ENCODE data around the gene NAA38. TPM values are rescaled to one million over a fixed set of nuclear protein-coding genes. Genes with fewer than 3 reads are reported as not detected.

The NAA38 gene
- total RNA-seq, 4 donors from 2014 or later, result 57.4 to 133 (median 96.6) TPM

DNA sequence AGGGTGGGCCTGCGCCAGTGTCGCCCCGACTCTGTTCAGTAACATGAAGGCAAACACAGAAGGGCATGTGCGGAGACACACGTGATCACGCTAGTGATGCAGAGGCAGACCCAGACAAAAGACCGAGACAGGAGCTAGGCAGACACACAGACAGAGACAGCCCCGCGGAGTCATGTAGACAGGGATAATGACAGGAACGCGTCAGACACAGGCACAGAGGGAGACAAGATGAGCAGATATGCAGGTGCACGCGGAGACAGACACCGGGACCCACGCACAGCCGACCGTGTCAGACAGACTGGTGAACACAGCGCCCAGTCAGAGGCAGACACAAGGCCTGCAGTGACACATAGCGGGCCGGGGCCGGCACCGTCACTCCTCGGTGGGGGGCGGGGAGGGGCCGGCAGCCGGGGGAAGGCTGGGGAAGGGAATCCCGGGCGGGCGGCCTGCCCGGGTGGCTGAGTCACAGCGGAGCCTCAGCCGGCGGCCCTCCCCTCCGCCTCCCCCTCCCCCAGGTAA lies 15.9 kb downstream of the NAA38 start:
- in situ Hi-C loops (cut with MboI; ENCODE audit: low sequenced_read_pairs in 4 of 4) (loop anchor here in 1 of 4 donors (5.0 kb wide), 1 partner anchor 311 kb away; the partner anchor contains the start of gene PER1), intact Hi-C loops (cut with DNase I; ENCODE audit: low total_unique reads) (loop anchor here (5.0 to 10.0 kb wide), 5 partner anchors 279 to 604 kb away; partner anchors contain the start of genes EIF5A, KRABD2, PER1 and PHF23)
- no peaks in the 10 kb centered on the region for H3K27me3 ChIP-seq
- peak overlapping the region; percentile 97 to 100 (median 100) for H3K27ac ChIP-seq
- H3K36me3 ChIP-seq, result peaks cover 0 to 10% of the 10 kb centered on the region in 2 donors
- H3K9me3 ChIP-seq, result no peaks in the 10 kb centered on the region
- peak overlapping the region; percentile 80 to 96 (median 88) for H3K4me3 ChIP-seq
- ATAC-seq (peak; percentile 37 to 42), DNase-seq (peak; percentile 88 to 95)
- TF ChIP-seq POLR2A (IDR thresholded peaks at IDR 0.05) (peak; percentile 57 to 76), CTCF (IDR thresholded peaks at IDR 0.05 in 4 of 5, conservative IDR thresholded peaks at IDR 0.05 in 1 of 5) (peak in 2 of 5 experiments; percentile 18 to 50)
- peaks cover 55 to 61% of the 10 kb centered on the region in 2 donors for H3K4me1 ChIP-seq

- peaks cover 55 to 62% of the 10 kb centered on the region in 2 donors for H3K4me1 ChIP-seq
- ATAC-seq, result no peak
Observed at GRCh38 chr17:7840875-7841274, 16.5 kb downstream of the NAA38 start.

DNA sequence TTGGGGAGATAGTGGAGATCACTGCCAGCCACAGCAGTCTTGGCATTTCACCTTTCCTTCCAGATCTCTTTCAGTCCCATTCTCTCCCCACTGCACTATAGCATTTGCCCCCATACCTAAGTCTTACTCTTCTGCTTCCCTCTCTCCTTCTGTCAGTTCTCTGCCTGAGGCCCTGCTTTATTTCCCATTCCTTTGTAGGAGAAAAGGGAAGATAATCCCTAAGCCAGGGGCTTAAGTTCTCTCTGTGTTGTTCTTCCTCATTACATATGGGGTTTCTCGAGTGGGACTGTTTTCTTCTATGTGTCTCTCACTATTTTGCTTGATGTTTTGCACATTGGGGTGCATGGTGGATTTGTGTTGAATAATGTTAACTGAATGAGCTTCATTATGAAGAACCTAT lies 16.9 kb downstream of the NAA38 start:
- H3K27me3 ChIP-seq, result no peaks in the 10 kb centered on the region
- DNase-seq, result no peak
- in situ Hi-C loops (cut with MboI; ENCODE audit: low sequenced_read_pairs in 4 of 4), result loop anchor here in 1 of 4 donors (5.0 kb wide), 1 partner anchor 312 kb away; the partner anchor contains the start of gene PER1
- TF ChIP-seq POLR2A (IDR thresholded peaks at IDR 0.05) (no peak), CTCF (IDR thresholded peaks at IDR 0.05 in 4 of 5, conservative IDR thresholded peaks at IDR 0.05 in 1 of 5) (no peak)
- H3K27ac ChIP-seq, result peak overlapping the region; percentile 97 to 100 (median 100)
- ATAC-seq, result no peak
- intact Hi-C loops (cut with DNase I; ENCODE audit: low total_unique reads), result loop anchor here (5.0 to 10.0 kb wide), 5 partner anchors 278 to 603 kb away; partner anchors contain the start of genes EIF5A, KRABD2, PER1 and PHF23
- H3K9me3 ChIP-seq, result no peaks in the 10 kb centered on the region
- no peak overlapping the region for H3K4me3 ChIP-seq
- no peaks in the 10 kb centered on the region for H3K36me3 ChIP-seq
- peaks cover 52 to 57% of the 10 kb centered on the region in 2 donors for H3K4me1 ChIP-seq

More at GRCh38 chr17:7840875-7841274, 16.5 kb downstream of the NAA38 start:
- no peaks in the 10 kb centered on the region for H3K27me3 ChIP-seq
- DNase-seq, result no peak
- peaks cover 0 to 4% of the 10 kb centered on the region in 2 donors for H3K36me3 ChIP-seq
- no peaks in the 10 kb centered on the region for H3K9me3 ChIP-seq
- in situ Hi-C loops (cut with MboI; ENCODE audit: low sequenced_read_pairs in 4 of 4), result loop anchor here in 1 of 4 donors (5.0 kb wide), 1 partner anchor 311 kb away; the partner anchor contains the start of gene PER1
- peak overlapping the region; percentile 97 to 100 (median 100) for H3K27ac ChIP-seq
- TF ChIP-seq CTCF (IDR thresholded peaks at IDR 0.05 in 4 of 5, conservative IDR thresholded peaks at IDR 0.05 in 1 of 5) (no peak), POLR2A (IDR thresholded peaks at IDR 0.05) (no peak)
- peak overlapping the region; percentile 80 to 96 (median 88) for H3K4me3 ChIP-seq
- intact Hi-C loops (cut with DNase I; ENCODE audit: low total_unique reads), result loop anchor here (5.0 to 10.0 kb wide), 5 partner anchors 279 to 604 kb away; partner anchors contain the start of genes EIF5A, KRABD2, PER1 and PHF23

DNA sequence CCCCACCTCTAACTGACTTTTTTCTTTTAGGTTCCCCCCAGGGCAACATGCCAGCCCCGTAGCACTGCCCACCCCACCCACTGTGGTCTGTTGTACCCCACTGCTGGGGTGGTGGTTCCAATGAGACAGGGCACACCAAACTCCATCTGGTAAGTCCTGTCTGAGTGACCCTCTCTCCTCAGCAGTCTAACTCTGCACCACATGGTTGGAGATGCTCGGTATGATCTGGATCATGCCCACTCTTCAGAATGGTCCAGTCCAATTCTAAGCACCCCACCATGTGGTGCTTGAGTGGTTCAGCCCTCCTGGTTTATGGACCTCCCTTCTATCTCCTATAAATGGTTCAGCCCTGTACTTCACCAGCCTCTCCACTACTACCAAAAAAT lies 17.5 kb downstream of the NAA38 start:
- Histone ChIP-seq H3K36me3 (no peaks in the 10 kb centered on the region), H3K9me3 (no peaks in the 10 kb centered on the region), H3K4me1 (peaks cover 47 to 52% of the 10 kb centered on the region in 2 donors), H3K4me3 (no peak overlapping the region), H3K27ac (peak overlapping the region; percentile 97 to 100 (median 100)), H3K27me3 (no peaks in the 10 kb centered on the region)
- ATAC-seq (no peak), DNase-seq (peak in 1 of 2 donors; percentile 10)
- in situ Hi-C loops (cut with MboI; ENCODE audit: low sequenced_read_pairs in 4 of 4) (loop anchor here in 1 of 4 donors (5.0 kb wide), 1 partner anchor 312 kb away; the partner anchor contains the start of gene PER1), intact Hi-C loops (cut with DNase I; ENCODE audit: low total_unique reads) (loop anchor here (5.0 to 10.0 kb wide), 8 partner anchors 277 to 825 kb away; partner anchors contain the start of genes ACADVL, ALOXE3, DLG4 and EIF5A)
- TF ChIP-seq POLR2A (IDR thresholded peaks at IDR 0.05), result no peak
- no peak for TF ChIP-seq CTCF (IDR thresholded peaks at IDR 0.05 in 4 of 5, conservative IDR thresholded peaks at IDR 0.05 in 1 of 5)

All from gastrocnemius medialis (tissue), 4 donors.